Measurements from ENCODE around the gene ABCA13.
A peak's percentile ranks its signal among the peaks of the same experiment; 100 is the strongest.

The ABCA13 gene

GRCh38 chr7:48337012-48337621 lies 165.9 kb downstream of the ABCA13 start:
- DNase-seq (ENCODE audit: extremely low spot score), result peak; percentile 30
- POLR2A ChIA-PET, result no interaction called here
- CTCF ChIA-PET, result interaction anchor here (1.0 kb wide), 1 partner anchor 13 kb away, joined by 3 read pairs; no protein-coding TSS in a partner anchor
- TF ChIP-seq FOXA1 (IDR thresholded peaks at IDR 0.05) (no peak), ELF4 (IDR thresholded peaks at IDR 0.05) (no peak), ZNF384 (IDR thresholded peaks at IDR 0.05) (no peak), SUZ12 (IDR thresholded peaks at IDR 0.05) (no peak), FOXK2 (IDR thresholded peaks at IDR 0.05) (no peak), TARDBP (IDR thresholded peaks at IDR 0.05) (no peak), HDGF (IDR thresholded peaks at IDR 0.05; ENCODE audit: borderline replicate concordance) (no peak), LEF1 (IDR thresholded peaks at IDR 0.05; ENCODE audit: borderline replicate concordance) (no peak), L3MBTL2 (conservative IDR thresholded peaks at IDR 0.05) (no peak), PKNOX1 (IDR thresholded peaks at IDR 0.05) (no peak), NFRKB (IDR thresholded peaks at IDR 0.05) (no peak), BHLHE40 (IDR thresholded peaks at IDR 0.05; ENCODE audit: borderline replicate concordance) (no peak), CTBP1 (IDR thresholded peaks at IDR 0.05; ENCODE audit: borderline replicate concordance) (no peak)

- POLR2A ChIA-PET, result no interaction called here
- CTCF ChIA-PET, result interaction anchor here (1.0 kb wide), 1 partner anchor 14 kb away, joined by 3 read pairs; no protein-coding TSS in a partner anchor
- DNase-seq (ENCODE audit: extremely low spot score), result no peak
These were observed 166.5 kb downstream of the ABCA13 start for GRCh38 chr7:48337781-48338180.

GRCh38 chr7:48347230-48347825 lies 176.1 kb downstream of the ABCA13 start:
- ChIA-PET POLR2A (no interaction called here), CTCF (no interaction called here)

More at GRCh38 chr7:48337781-48338180, 166.5 kb downstream of the ABCA13 start:
- no peak for TF ChIP-seq HDGF (IDR thresholded peaks at IDR 0.05; ENCODE audit: borderline replicate concordance)
- TF ChIP-seq PKNOX1 (IDR thresholded peaks at IDR 0.05), result no peak
- no peak for TF ChIP-seq NFRKB (IDR thresholded peaks at IDR 0.05)
- TF ChIP-seq SUZ12 (IDR thresholded peaks at IDR 0.05), result no peak
- TF ChIP-seq ARNT (IDR thresholded peaks at IDR 0.05), result no peak
- no peak for TF ChIP-seq BHLHE40 (IDR thresholded peaks at IDR 0.05; ENCODE audit: borderline replicate concordance)
- TF ChIP-seq L3MBTL2 (conservative IDR thresholded peaks at IDR 0.05), result no peak
- no peak for TF ChIP-seq CTBP1 (IDR thresholded peaks at IDR 0.05; ENCODE audit: borderline replicate concordance)
- TF ChIP-seq ZNF384 (IDR thresholded peaks at IDR 0.05), result no peak
- no peak for TF ChIP-seq ELF4 (IDR thresholded peaks at IDR 0.05)
- TF ChIP-seq LEF1 (IDR thresholded peaks at IDR 0.05; ENCODE audit: borderline replicate concordance), result no peak
- TF ChIP-seq TARDBP (IDR thresholded peaks at IDR 0.05), result no peak
- no peak for TF ChIP-seq FOXA1 (IDR thresholded peaks at IDR 0.05)
- no peak for TF ChIP-seq FOXM1 (IDR thresholded peaks at IDR 0.05; ENCODE audit: borderline replicate concordance)

GRCh38 chr7:48350515-48350914 lies 179.3 kb downstream of the ABCA13 start:
- CTCF ChIA-PET, result no interaction called here
- TF ChIP-seq FOXM1 (IDR thresholded peaks at IDR 0.05; ENCODE audit: borderline replicate concordance), result no peak
- no peak for TF ChIP-seq L3MBTL2 (conservative IDR thresholded peaks at IDR 0.05)
- TF ChIP-seq SP1 (IDR thresholded peaks at IDR 0.05), result no peak
- no peak for TF ChIP-seq TARDBP (IDR thresholded peaks at IDR 0.05)
- TF ChIP-seq BHLHE40 (IDR thresholded peaks at IDR 0.05; ENCODE audit: borderline replicate concordance), result no peak
- TF ChIP-seq CTBP1 (IDR thresholded peaks at IDR 0.05; ENCODE audit: borderline replicate concordance), result no peak
- POLR2A ChIA-PET, result no interaction called here
- no peak for DNase-seq (ENCODE audit: extremely low spot score)

More at GRCh38 chr7:48347230-48347825, 176.1 kb downstream of the ABCA13 start:
- no peak for TF ChIP-seq CTBP1 (IDR thresholded peaks at IDR 0.05; ENCODE audit: borderline replicate concordance)
- no peak for TF ChIP-seq ZNF384 (IDR thresholded peaks at IDR 0.05)
- no peak for TF ChIP-seq ELF4 (IDR thresholded peaks at IDR 0.05)
- no peak for TF ChIP-seq PKNOX1 (IDR thresholded peaks at IDR 0.05)
- TF ChIP-seq TARDBP (IDR thresholded peaks at IDR 0.05), result no peak
- no peak for TF ChIP-seq BHLHE40 (IDR thresholded peaks at IDR 0.05; ENCODE audit: borderline replicate concordance)
- no peak for TF ChIP-seq SUZ12 (IDR thresholded peaks at IDR 0.05)
- TF ChIP-seq L3MBTL2 (conservative IDR thresholded peaks at IDR 0.05), result no peak
- no peak for TF ChIP-seq FOXA1 (IDR thresholded peaks at IDR 0.05)
- TF ChIP-seq ARNT (IDR thresholded peaks at IDR 0.05), result no peak
- no peak for TF ChIP-seq FOXM1 (IDR thresholded peaks at IDR 0.05; ENCODE audit: borderline replicate concordance)
- TF ChIP-seq HDGF (IDR thresholded peaks at IDR 0.05; ENCODE audit: borderline replicate concordance), result no peak
- TF ChIP-seq SP1 (IDR thresholded peaks at IDR 0.05), result no peak
- TF ChIP-seq NFRKB (IDR thresholded peaks at IDR 0.05), result no peak
- no peak for TF ChIP-seq LEF1 (IDR thresholded peaks at IDR 0.05; ENCODE audit: borderline replicate concordance)
- TF ChIP-seq FOXK2 (IDR thresholded peaks at IDR 0.05), result no peak
- no peak for DNase-seq (ENCODE audit: extremely low spot score)

GRCh38 chr7:48351900-48352299 lies 180.6 kb downstream of the ABCA13 start:
- DNase-seq (ENCODE audit: extremely low spot score), result no peak
- POLR2A ChIA-PET, result no interaction called here
- CTCF ChIA-PET, result no interaction called here
- TF ChIP-seq L3MBTL2 (conservative IDR thresholded peaks at IDR 0.05), result no peak
- TF ChIP-seq SUZ12 (IDR thresholded peaks at IDR 0.05), result no peak
- TF ChIP-seq TARDBP (IDR thresholded peaks at IDR 0.05), result no peak
- TF ChIP-seq HDGF (IDR thresholded peaks at IDR 0.05; ENCODE audit: borderline replicate concordance), result no peak

DNA sequence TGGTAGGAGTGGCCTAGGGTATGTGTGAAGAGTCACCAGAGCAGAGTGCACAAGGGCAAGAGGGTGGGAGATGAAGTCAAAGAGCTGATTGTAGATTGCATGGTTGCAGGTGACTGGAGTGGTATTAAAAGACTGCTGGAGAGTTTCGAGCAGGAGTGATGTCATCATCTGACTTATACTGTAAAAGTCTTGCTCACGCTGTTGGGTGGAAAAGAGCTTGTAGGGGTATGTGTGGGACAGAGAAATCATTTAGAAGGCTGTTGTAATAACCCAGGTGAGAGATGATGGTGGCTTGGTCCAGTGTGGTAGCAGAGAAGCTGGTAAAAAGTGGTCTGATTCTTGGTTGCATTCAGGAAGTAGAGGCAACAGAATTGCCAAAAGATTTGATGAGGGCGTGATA lies 184.1 kb downstream of the ABCA13 start:
- TF ChIP-seq CTBP1 (IDR thresholded peaks at IDR 0.05; ENCODE audit: borderline replicate concordance), result no peak
- no peak for TF ChIP-seq FOXM1 (IDR thresholded peaks at IDR 0.05; ENCODE audit: borderline replicate concordance)
- no peak for TF ChIP-seq SUZ12 (IDR thresholded peaks at IDR 0.05)
- TF ChIP-seq HDGF (IDR thresholded peaks at IDR 0.05; ENCODE audit: borderline replicate concordance), result no peak
- no peak for TF ChIP-seq ARNT (IDR thresholded peaks at IDR 0.05)
- TF ChIP-seq FOXA1 (IDR thresholded peaks at IDR 0.05), result no peak
- TF ChIP-seq SP1 (IDR thresholded peaks at IDR 0.05), result no peak
- no peak for TF ChIP-seq LEF1 (IDR thresholded peaks at IDR 0.05; ENCODE audit: borderline replicate concordance)
- no peak for TF ChIP-seq L3MBTL2 (conservative IDR thresholded peaks at IDR 0.05)
- no peak for TF ChIP-seq TARDBP (IDR thresholded peaks at IDR 0.05)
- no peak for TF ChIP-seq ELF4 (IDR thresholded peaks at IDR 0.05)
- TF ChIP-seq FOXK2 (IDR thresholded peaks at IDR 0.05), result no peak
- no peak for TF ChIP-seq ZNF384 (IDR thresholded peaks at IDR 0.05)
- no peak for TF ChIP-seq NFRKB (IDR thresholded peaks at IDR 0.05)
- TF ChIP-seq PKNOX1 (IDR thresholded peaks at IDR 0.05), result no peak
- TF ChIP-seq BHLHE40 (IDR thresholded peaks at IDR 0.05; ENCODE audit: borderline replicate concordance), result no peak
- DNase-seq (ENCODE audit: extremely low spot score), result no peak
- ChIA-PET POLR2A (no interaction called here), CTCF (no interaction called here)
